Measurements from ENCODE around the gene SULT1C2.
"Not testable (repeated sequence)": the region's sequence is repeated elsewhere in the genome, so short reads cannot be mapped to it uniquely, and the experiment has no call there.

The SULT1C2 gene

DNA sequence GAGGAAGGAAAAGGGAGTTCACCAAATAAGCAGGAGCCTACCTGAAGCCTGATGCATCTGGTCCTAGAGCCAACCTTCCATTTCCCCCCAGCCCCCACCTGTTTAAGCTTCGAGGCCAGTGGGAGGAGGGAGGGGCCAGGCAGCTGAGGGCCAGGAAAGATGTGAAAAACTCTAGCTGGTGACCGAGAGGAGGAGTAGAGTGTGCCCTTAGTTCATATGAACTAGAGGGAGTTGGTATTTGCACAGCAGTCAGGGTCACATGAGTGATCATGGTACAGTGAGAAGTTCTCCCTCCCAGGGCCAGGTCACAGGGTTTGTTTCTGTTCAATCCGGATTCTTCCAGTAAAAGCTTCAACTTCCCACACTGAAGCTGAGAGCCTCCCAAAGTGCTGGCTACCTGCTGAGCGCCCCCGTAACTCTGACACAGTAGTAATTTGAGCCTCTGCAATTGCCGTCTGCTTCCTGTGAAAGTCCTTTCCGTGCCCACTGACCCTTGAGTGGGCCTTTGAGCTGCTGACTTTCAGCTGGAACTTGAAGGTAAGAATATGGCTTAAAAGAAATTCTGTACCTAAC, at the start of gene SULT1C2:
Gene SULT1C2, plus strand, starts transcription at position 362 of the 573 bp plus-strand sequence. CDS start 4,773 bp downstream, outside the sequence.
- no peak for DNase-seq (ENCODE audit: low read depth, low spot score)

GRCh38 chr2:108239786-108240185, 48.9 kb upstream of the SULT1C2 start, which contains the start of gene SULT1C3:
Gene SULT1C3, plus strand, starts transcription at chr2:108239968. Its CDS starts 7,227 bp downstream, at chr2:108247195.
- no peak for DNase-seq (ENCODE audit: low read depth, low spot score)

DNA sequence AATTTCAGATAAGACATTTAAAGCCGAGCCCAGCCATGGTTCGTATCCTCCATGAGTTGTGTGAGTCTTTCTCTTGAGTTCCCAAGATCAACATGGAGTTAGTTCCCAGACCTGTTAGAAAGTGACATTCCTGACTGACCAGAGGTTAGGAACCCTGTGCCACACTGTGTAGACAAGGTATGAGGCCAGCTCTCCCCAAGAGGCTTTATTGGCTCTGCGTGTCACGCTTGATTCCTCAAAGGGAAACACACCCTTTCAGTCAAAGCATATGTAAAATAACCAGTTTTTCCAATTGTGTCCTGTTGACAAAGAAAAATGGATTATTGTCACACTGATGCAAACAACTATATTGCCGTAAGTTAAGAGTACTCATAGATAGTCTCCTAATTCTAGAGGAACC, 47.7 kb upstream of the SULT1C2 start:
- DNase-seq (ENCODE audit: low read depth, low spot score): no peak

DNA sequence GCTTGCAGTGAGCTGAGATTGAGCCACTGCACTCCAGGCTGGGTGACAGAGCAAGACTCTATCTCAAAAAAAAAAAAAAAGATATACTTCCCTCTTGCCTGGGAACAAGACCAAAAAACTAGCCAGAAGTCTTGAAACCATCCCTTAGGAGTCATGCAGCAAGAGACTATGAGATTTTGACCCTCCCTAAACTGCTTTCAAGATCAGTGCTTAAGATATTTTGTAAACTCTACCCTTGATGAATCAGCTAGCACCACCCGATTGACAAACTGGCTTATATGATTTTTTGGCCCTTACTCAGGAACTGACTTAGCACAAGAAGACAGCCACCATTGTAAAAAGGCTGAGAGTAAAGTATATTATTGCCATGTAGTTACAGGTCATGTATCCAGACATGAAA, 45.1 kb upstream of the SULT1C2 start:
- DNase-seq (ENCODE audit: low read depth, low spot score): no peak

DNA sequence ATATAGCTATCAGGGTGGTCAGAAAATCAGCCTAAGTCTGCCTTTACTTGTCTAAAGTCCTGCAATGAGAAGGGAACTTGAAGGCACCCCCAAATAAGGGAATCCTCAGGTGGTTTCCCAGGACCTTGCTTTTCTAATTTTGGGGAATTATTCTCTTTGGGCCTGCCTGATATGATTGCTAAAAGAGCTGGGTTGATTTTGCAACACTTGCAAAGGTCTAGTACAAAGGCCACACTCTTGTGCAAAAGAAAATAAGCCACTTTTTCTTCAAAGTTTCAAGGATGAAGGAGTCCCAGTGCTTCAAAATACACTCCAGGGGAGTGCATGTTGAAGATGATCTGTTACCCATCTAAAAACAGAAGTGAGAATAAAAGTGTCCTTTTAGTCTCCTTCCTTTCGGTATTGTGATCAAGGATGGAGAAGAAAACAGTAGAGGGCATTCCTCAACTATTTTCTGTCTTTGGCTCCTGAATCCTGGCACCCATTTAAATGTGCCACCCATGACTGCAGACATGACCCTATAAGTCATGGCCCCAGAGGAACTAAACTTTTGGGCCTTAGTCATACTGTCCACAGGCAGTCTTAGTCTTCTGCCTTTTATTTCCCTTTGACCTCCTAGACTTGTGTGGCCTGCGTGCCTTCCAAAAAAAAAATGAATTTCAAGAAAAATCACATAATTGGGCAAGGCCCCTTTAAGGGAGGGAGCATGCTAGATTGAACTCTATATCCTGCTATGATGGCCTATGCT, 43.9 kb upstream of the SULT1C2 start:
- DNase-seq (ENCODE audit: low read depth, low spot score): no peak

GRCh38 chr2:108253106-108253505, 35.6 kb upstream of the SULT1C2 start:
- DNase-seq (ENCODE audit: low read depth, low spot score): no peak

GRCh38 chr2:108257757-108258331, 30.9 kb upstream of the SULT1C2 start:
- no peak for DNase-seq (ENCODE audit: low read depth, low spot score)

DNA sequence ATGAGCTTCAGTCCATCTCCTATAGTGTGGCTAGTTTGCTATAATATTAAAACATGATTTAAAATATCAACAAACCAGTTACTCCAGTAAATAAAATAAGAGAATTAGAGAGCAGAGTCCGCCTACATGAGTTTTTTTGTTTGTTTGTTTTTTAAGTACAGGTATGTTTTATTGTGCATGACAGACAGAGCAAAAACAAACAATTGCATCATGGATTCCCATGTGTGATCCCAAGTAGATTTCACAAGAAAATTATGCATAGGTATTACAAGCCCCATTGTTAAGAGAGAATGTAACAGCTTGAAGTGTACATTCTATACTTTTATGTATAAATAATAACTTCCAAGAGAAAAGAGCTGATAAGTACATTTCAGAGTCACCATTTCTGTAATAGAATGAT, 27.9 kb upstream of the SULT1C2 start:
- no peak for DNase-seq (ENCODE audit: low read depth, low spot score)

- DNase-seq (ENCODE audit: low read depth, low spot score): no peak
Observed at GRCh38 chr2:108262036-108262435, 26.7 kb upstream of the SULT1C2 start.

- no peak for DNase-seq (ENCODE audit: low read depth, low spot score)
Observed at GRCh38 chr2:108263401-108263800, 25.3 kb upstream of the SULT1C2 start.

DNA sequence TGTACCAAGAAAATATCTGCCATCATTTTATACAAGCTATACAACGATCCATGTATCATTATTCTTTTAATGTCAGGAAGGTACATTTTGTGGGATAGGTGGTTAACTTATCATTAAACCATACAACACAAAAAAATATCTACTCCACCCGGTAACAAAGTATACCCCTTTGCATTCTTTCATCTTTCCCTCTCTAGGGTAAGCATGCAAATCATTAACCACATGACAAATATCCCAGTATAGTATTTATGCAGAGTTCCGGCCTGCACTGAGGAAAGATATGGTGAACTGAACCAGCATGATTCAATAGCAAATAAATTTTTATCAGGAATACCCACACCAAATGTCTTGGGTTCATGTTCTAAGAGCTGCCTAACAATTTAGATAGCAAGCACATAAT, 22.5 kb upstream of the SULT1C2 start:
- no peak for DNase-seq (ENCODE audit: low read depth, low spot score)

GRCh38 chr2:108267101-108267500, 21.6 kb upstream of the SULT1C2 start:
- DNase-seq (ENCODE audit: low read depth, low spot score): no peak

DNA sequence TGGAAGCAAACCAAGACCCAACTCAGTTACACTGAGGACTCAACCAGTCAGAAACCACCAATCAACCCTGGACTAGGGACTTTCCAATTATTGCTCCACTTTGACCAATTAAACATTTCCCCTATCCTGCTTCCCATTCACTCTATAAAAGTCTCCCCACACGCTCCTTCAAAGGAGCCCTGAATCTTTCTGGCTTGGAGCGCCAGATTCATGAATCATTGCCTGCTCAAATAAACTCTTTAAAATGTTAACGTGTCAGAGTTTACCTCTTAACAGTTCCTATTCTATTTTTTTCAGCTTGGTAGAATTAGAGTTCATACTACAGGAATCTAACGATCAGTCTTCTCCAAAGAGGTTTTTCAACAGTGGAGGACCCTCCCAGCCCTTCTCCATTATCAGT, 20.7 kb upstream of the SULT1C2 start:
- DNase-seq (ENCODE audit: low read depth, low spot score): no peak

GRCh38 chr2:108270346-108270745, 18.3 kb upstream of the SULT1C2 start:
- no peak for DNase-seq (ENCODE audit: low read depth, low spot score)

GRCh38 chr2:108270768-108271506, 17.8 kb upstream of the SULT1C2 start:
- DNase-seq (ENCODE audit: low read depth, low spot score): no peak

DNA sequence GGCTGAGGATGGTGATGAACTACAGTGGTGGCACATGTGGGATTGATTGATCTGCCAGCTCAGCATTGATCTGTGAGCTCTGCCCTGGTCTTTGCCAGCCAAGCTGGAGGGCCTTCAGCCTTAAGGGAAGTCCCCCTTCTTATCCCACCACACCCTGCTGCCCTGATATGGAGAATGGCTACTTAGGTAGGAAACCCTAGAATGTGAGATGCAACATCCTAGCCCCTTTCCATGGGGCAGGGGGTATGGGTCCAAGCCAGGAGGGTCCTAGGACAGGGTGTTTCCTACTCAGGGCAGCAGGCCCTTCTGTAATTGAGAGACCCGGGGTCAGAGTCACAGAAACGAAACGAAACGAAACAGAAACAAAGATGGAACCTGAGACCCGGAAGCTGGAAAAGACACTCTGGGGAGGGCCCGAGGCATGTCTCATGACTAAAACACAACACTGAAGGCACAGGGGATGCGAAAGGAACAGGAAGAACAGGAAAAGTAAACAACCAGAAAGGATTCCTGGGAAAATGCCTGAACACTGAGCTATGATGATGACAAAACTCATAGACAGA, 16.9 kb upstream of the SULT1C2 start:
- no peak for DNase-seq (ENCODE audit: low read depth, low spot score)

GRCh38 chr2:108278631-108279030, 10.1 kb upstream of the SULT1C2 start:
- DNase-seq (ENCODE audit: low read depth, low spot score): no peak

GRCh38 chr2:108279468-108279867, 9.2 kb upstream of the SULT1C2 start:
- DNase-seq (ENCODE audit: low read depth, low spot score): no peak

GRCh38 chr2:108280466-108280865, 8.2 kb upstream of the SULT1C2 start:
- DNase-seq (ENCODE audit: low read depth, low spot score): no peak

DNA sequence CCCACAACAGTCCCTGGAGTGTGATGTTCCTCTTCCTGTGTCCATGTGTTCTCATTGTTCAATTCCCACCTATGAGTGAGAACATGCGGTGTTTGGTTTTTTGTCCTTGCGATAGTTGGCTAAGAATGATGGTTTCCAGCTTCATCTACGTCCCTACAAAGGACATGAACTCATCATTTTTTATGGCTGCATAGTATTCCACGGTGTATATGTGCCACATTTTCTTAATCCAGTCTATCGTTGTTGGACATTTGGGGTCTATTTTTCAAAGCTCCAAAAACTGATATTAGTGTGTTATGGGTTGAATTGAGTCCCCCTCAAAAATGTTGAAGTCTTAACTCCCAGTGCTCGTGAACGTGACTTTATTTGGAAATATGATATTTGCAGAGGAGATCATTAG, 4.1 kb upstream of the SULT1C2 start:
- DNase-seq (ENCODE audit: low read depth, low spot score): not testable (repeated sequence)

DNA sequence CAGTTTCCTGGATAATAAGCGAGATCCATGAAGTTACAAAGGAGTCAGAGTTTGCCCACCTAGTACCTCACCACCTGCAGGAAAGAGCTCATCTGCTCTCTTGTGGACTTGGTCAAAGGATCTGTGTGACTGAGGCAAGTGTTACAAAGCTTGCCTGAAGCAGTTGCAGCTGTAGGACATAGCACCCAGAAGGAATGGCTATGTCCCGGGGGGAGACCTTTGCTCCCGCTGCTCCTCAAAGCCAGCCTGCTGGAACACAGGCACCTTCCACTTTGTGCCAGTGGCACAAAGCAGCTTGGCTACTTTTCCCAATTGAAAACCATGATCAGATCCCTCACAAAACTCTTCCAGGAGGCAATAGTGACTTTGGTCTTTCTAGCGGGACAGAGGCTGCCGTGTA, 3.1 kb upstream of the SULT1C2 start:
- DNase-seq (ENCODE audit: low read depth, low spot score): no peak

- no peak for DNase-seq (ENCODE audit: low read depth, low spot score)
Observed at GRCh38 chr2:108287169-108287568, 1.5 kb upstream of the SULT1C2 start.
